Fibroblast of lung (primary cell): ENCODE measurements around the gene CACNA1H.

Source experiments
- EZH2 ChIP-seq: IDR thresholded peaks from 2 replicates; pipeline ENCODE4 v1.5.1; 2012; ENCODE audit warnings: low read length, control low read depth, mild to moderate bottlenecking; ENCODE audit errors: missing control alignments
- TF ChIP-seq, protein P1 (sequence below), 2 donors: IDR thresholded peaks in 1 of 2; conservative IDR thresholded peaks in 1 of 2; 1 replicate in 1 of 2; 2 replicates in 1 of 2; pipeline ENCODE4 v1.5.1; 2011 to 2012; ENCODE audit warnings: low read length in 2 of 2, control low read depth in 1 of 2, inconsistent platforms in 1 of 2, low read depth in 1 of 2, mild to moderate bottlenecking in 1 of 2

DNA sequence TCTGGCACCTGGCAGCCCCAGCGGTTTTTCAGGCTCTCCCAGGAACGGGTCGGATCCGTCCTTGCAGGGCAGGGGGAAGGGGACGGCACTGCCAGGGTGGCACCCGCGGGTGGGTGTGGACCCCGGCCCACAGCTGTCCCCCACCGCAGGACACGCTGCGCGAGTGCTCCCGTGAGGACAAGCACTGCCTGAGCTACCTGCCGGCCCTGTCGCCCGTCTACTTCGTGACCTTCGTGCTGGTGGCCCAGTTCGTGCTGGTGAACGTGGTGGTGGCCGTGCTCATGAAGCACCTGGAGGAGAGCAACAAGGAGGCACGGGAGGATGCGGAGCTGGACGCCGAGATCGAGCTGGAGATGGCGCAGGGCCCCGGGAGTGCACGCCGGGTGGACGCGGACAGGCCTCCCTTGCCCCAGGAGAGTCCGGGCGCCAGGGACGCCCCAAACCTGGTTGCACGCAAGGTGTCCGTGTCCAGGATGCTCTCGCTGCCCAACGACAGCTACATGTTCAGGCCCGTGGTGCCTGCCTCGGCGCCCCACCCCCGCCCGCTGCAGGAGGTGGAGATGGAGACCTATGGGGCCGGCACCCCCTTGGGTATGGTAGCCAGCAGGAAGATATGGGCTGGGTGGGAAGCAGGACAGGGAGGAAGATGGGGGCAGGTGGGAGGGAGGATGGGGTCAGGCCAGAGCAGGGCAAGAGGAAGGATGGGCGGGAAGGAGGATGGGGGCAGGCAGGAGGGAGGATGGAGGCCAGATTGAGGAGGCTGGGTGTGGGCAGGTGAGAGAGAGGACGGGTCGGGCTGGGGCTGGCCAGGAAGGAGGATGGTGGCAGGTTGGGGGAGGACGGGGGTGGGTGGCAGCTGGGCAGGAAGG is 65.4 kb downstream of the CACNA1H start:
- no peak for TF ChIP-seq EZH2
- TF ChIP-seq, protein P1, sequence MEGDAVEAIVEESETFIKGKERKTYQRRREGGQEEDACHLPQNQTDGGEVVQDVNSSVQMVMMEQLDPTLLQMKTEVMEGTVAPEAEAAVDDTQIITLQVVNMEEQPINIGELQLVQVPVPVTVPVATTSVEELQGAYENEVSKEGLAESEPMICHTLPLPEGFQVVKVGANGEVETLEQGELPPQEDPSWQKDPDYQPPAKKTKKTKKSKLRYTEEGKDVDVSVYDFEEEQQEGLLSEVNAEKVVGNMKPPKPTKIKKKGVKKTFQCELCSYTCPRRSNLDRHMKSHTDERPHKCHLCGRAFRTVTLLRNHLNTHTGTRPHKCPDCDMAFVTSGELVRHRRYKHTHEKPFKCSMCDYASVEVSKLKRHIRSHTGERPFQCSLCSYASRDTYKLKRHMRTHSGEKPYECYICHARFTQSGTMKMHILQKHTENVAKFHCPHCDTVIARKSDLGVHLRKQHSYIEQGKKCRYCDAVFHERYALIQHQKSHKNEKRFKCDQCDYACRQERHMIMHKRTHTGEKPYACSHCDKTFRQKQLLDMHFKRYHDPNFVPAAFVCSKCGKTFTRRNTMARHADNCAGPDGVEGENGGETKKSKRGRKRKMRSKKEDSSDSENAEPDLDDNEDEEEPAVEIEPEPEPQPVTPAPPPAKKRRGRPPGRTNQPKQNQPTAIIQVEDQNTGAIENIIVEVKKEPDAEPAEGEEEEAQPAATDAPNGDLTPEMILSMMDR (conservative IDR thresholded peaks at IDR 0.05 in 1 of 2, IDR thresholded peaks at IDR 0.05 in 1 of 2; ENCODE audit: low read depth in 1 of 2, low read length in 2 of 2), result no peak
